ENCODE measurements around the gene G2E3.

G2E3 gene

DNA sequence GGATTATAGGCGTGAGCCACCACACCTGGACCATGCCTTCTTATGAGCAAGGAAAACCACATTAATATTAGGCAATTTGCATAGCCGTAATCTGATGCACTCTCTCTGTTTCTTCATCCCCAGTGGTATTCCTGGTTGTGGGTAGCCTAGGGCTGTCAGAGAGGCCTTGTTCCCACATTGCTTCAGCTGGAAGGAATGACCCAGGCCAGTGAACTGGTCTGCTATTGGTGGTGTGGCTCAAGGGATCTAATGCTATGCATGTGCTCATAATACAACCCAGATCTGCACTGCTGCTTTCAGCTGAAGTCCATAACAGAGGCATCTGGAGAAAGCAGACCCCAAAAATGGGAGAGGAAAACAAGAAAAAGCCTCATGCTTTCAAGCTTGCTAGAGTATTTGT lies 33.1 kb upstream of the G2E3 start:
- H3K4me1 ChIP-seq (ENCODE audit: insufficient read depth, low read length) = peaks cover 5% of the 10 kb centered on the region; the same call in 1 of the 2 replicates
- H3K36me3 ChIP-seq (ENCODE audit: insufficient read depth, low read length) = no peaks in the 10 kb centered on the region
- no peak overlapping the region for H2AFZ ChIP-seq (ENCODE audit: low read depth, low read length)
- no peaks in the 10 kb centered on the region for H3K9me3 ChIP-seq (ENCODE audit: insufficient read depth, low read length, severe bottlenecking)
- no peak overlapping the region for H3K4me3 ChIP-seq (ENCODE audit: low read depth in 1 of 2, low read length in 2 of 2)
- ATAC-seq (ENCODE audit: insufficient read depth, low read depth) (no peak), DNase-seq (no peak)
- H3K79me2 ChIP-seq (ENCODE audit: insufficient read depth, low read length) = no peaks in the 10 kb centered on the region
- TF ChIP-seq, protein P1, sequence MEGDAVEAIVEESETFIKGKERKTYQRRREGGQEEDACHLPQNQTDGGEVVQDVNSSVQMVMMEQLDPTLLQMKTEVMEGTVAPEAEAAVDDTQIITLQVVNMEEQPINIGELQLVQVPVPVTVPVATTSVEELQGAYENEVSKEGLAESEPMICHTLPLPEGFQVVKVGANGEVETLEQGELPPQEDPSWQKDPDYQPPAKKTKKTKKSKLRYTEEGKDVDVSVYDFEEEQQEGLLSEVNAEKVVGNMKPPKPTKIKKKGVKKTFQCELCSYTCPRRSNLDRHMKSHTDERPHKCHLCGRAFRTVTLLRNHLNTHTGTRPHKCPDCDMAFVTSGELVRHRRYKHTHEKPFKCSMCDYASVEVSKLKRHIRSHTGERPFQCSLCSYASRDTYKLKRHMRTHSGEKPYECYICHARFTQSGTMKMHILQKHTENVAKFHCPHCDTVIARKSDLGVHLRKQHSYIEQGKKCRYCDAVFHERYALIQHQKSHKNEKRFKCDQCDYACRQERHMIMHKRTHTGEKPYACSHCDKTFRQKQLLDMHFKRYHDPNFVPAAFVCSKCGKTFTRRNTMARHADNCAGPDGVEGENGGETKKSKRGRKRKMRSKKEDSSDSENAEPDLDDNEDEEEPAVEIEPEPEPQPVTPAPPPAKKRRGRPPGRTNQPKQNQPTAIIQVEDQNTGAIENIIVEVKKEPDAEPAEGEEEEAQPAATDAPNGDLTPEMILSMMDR (IDR thresholded peaks at IDR 0.05; ENCODE audit: borderline replicate concordance, extremely low read depth, low read length, poor library complexity, severe bottlenecking) = no peak
- no peak for TF ChIP-seq EZH2 (IDR thresholded peaks at IDR 0.05; ENCODE audit: borderline replicate concordance, low read depth, low read length, severe bottlenecking)
- H3K27me3 ChIP-seq (ENCODE audit: insufficient read depth, low read length, poor library complexity) = no peaks in the 10 kb centered on the region
- no peaks in the 10 kb centered on the region for H4K20me1 ChIP-seq (ENCODE audit: insufficient read depth, low read length)
- no peak overlapping the region for H3K9ac ChIP-seq (ENCODE audit: low read depth, low read length)
- H3K27ac ChIP-seq (ENCODE audit: low read length) = no peak overlapping the region
- no peak overlapping the region for H3K4me2 ChIP-seq (ENCODE audit: insufficient read depth, low read length)

DNA sequence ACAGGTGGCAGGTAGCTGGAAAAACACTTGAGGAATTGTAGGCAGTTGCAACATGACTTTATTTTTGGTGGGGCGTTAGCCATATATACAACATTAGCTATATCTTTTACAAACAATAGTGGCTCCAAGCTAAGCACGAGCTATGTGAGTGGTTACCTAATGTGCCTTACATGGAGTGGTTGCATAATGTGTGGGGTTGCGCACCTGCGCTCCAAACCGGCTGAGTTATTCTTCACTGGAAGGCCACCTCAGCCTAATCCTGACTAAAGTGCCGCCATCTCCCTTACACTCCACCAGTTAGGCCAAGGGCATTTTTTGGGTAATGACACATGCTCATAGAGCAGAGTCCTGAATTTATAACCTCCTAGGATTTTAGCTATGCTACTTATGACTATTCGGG lies 31.8 kb upstream of the G2E3 start:
- Histone ChIP-seq H3K9me3 (ENCODE audit: insufficient read depth, low read length, severe bottlenecking) (no peaks in the 10 kb centered on the region), H3K4me2 (ENCODE audit: insufficient read depth, low read length) (no peak overlapping the region)
- TF ChIP-seq, protein P1 (IDR thresholded peaks at IDR 0.05; ENCODE audit: borderline replicate concordance, extremely low read depth, low read length, poor library complexity, severe bottlenecking) = no peak
- no peak for TF ChIP-seq EZH2 (IDR thresholded peaks at IDR 0.05; ENCODE audit: borderline replicate concordance, low read depth, low read length, severe bottlenecking)

DNA sequence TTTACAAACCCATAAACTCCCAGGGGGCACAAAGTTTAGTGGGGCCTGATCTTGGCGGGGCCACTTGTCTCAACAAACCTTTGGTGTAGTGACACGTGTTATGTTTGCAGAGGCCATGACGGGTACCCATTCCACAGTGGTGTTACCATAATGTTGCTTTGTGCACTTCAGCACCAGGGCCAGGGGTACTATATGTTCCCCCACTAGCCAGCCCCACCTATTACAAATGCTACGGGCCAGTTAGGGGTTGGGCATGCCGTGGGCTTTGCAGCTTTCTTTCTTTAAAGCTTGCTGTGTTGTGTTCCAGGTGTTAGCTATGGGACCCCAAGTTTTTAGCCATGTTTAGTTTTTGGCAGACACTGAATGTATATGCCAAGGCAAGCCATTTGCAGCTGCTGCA lies 30.8 kb upstream of the G2E3 start:
- no peaks in the 10 kb centered on the region for H3K9me3 ChIP-seq (ENCODE audit: insufficient read depth, low read length, severe bottlenecking)
- no peaks in the 10 kb centered on the region for H3K4me1 ChIP-seq (ENCODE audit: insufficient read depth, low read length)
- H3K79me2 ChIP-seq (ENCODE audit: insufficient read depth, low read length) = no peaks in the 10 kb centered on the region
- no peak overlapping the region for H2AFZ ChIP-seq (ENCODE audit: low read depth, low read length)
- ATAC-seq (ENCODE audit: insufficient read depth, low read depth) (0 out of 3 replicates have a peak, but pooled peaks have one; percentile 44), DNase-seq (no peak)
- H3K36me3 ChIP-seq (ENCODE audit: insufficient read depth, low read length) = no peaks in the 10 kb centered on the region
- no peak overlapping the region for H3K9ac ChIP-seq (ENCODE audit: low read depth, low read length)
- H3K27ac ChIP-seq (ENCODE audit: low read length) = no peak overlapping the region
- H3K4me3 ChIP-seq (ENCODE audit: low read depth in 1 of 2, low read length in 2 of 2) = no peak overlapping the region
- TF ChIP-seq EZH2 (IDR thresholded peaks at IDR 0.05; ENCODE audit: borderline replicate concordance, low read depth, low read length, severe bottlenecking) = no peak
- TF ChIP-seq, protein P1 (IDR thresholded peaks at IDR 0.05; ENCODE audit: borderline replicate concordance, extremely low read depth, low read length, poor library complexity, severe bottlenecking) = no peak
- no peak overlapping the region for H3K4me2 ChIP-seq (ENCODE audit: insufficient read depth, low read length)
- no peaks in the 10 kb centered on the region for H4K20me1 ChIP-seq (ENCODE audit: insufficient read depth, low read length)
- no peaks in the 10 kb centered on the region for H3K27me3 ChIP-seq (ENCODE audit: insufficient read depth, low read length, poor library complexity)

More for the DNA sequence above, 31.8 kb upstream of the G2E3 start:
- Histone ChIP-seq H4K20me1 (ENCODE audit: insufficient read depth, low read length) (no peaks in the 10 kb centered on the region), H2AFZ (ENCODE audit: low read depth, low read length) (no peak overlapping the region), H3K27ac (ENCODE audit: low read length) (no peak overlapping the region), H3K36me3 (ENCODE audit: insufficient read depth, low read length) (no peaks in the 10 kb centered on the region), H3K9ac (ENCODE audit: low read depth, low read length) (no peak overlapping the region), H3K4me1 (ENCODE audit: insufficient read depth, low read length) (peaks cover 3% of the 10 kb centered on the region; the same call in 1 of the 2 replicates), H3K79me2 (ENCODE audit: insufficient read depth, low read length) (no peaks in the 10 kb centered on the region), H3K4me3 (ENCODE audit: low read depth in 1 of 2, low read length in 2 of 2) (no peak overlapping the region), H3K27me3 (ENCODE audit: insufficient read depth, low read length, poor library complexity) (no peaks in the 10 kb centered on the region)
- DNase-seq (peak; percentile 7), ATAC-seq (ENCODE audit: insufficient read depth, low read depth) (no peak)
